Medulla oblongata (tissue), 1 donor: ENCODE measurements around the gene SERPINB3.
"Not testable (repeated sequence)": the region's sequence is repeated elsewhere in the genome, so short reads cannot be mapped to it uniquely, and the experiment has no call there.

Experiments
- DNase-seq: peaks from one replicate; pipeline ENCODE4 v3.0.0-alpha.2; 2015; ENCODE audit errors: extremely low spot score

SERPINB3 gene

GRCh38 chr18:63646936-63647335 is 14.8 kb downstream of the SERPINB3 start:
- no peak for DNase-seq

- not testable (repeated sequence) for DNase-seq
Observed at GRCh38 chr18:63644694-63645093, 17.0 kb downstream of the SERPINB3 start.

- DNase-seq = not testable (repeated sequence)
Observed at GRCh38 chr18:63644142-63644541, 17.6 kb downstream of the SERPINB3 start, which contains the start of gene SERPINB4. TSS of gene SERPINB4 (minus strand) at chr18:63644256. CDS start at chr18:63643577, 679 bp downstream.

- not testable (repeated sequence) for DNase-seq
Observed at GRCh38 chr18:63642668-63643356, 18.9 kb downstream of the SERPINB3 start.

- DNase-seq = not testable (repeated sequence)
Observed at GRCh38 chr18:63641157-63641680, 20.5 kb downstream of the SERPINB3 start.

- DNase-seq = no peak
Observed at GRCh38 chr18:63637703-63638102, 24.0 kb downstream of the SERPINB3 start.

- DNase-seq = no peak
Observed at GRCh38 chr18:63627819-63628218, 33.9 kb downstream of the SERPINB3 start.

- no peak for DNase-seq
Observed at GRCh38 chr18:63626431-63626830, 35.3 kb downstream of the SERPINB3 start.

GRCh38 chr18:63624863-63625262 is 36.8 kb downstream of the SERPINB3 start:
- no peak for DNase-seq

- no peak for DNase-seq
Observed at GRCh38 chr18:63619661-63620060, 42.0 kb downstream of the SERPINB3 start.

- no peak for DNase-seq
Observed at GRCh38 chr18:63617915-63618234, 43.8 kb downstream of the SERPINB3 start.

GRCh38 chr18:63617049-63617914 is 44.4 kb downstream of the SERPINB3 start:
- DNase-seq = no peak

GRCh38 chr18:63613420-63613819 is 48.3 kb downstream of the SERPINB3 start:
- no peak for DNase-seq

- no peak for DNase-seq
Observed at GRCh38 chr18:63606526-63606925, 55.2 kb downstream of the SERPINB3 start.
